NK-92 treated with Interleukin-12 subunit alpha and Interleukin-12 subunit beta, amount 100 ng/mL, for 24 hours (cell line): ENCODE data around the gene UNC5C.

ENCODE experiments used
- DNase-seq: peaks from one replicate; lab custom pipeline; 2025; lab: John Stamatoyannopoulos, UW

Gene UNC5C

DNA sequence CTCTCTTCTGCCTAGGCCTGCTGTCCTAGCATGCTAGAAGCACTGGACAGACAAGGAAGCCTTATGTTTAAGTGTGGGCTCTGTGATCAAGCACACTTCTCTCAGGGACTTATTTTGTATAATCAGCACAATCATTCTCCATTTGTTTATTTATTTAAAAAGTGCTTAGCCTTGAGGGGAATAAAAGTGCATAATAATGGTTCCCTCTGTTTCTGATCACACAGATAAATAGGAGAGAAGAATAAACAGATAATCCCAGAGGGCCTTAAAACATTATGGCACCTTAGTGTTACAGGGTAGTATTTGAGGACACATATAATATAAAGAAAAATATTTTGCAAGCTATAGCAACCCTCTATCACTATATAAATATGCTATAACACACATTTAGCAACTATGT lies 146.5 kb downstream of the UNC5C start:
- no peak for DNase-seq

DNA sequence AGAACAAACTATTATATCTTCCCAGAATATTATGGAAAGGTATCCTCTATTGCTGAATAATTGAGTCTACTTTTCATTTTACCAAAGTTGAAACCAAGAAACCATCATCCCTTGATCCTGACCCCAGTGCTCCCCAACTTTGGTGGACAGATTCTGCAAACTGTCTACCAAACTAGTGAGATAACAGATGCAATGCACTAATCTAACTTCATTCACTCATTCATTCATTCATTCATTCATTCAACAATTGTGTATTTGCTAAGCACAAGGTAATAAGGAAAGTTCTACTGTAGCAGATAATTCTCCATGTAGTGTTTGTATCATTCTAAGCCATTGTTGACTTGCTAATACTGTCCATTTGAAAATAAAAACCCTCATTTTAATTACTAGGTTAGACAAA lies 150.6 kb downstream of the UNC5C start:
- no peak for DNase-seq

DNA sequence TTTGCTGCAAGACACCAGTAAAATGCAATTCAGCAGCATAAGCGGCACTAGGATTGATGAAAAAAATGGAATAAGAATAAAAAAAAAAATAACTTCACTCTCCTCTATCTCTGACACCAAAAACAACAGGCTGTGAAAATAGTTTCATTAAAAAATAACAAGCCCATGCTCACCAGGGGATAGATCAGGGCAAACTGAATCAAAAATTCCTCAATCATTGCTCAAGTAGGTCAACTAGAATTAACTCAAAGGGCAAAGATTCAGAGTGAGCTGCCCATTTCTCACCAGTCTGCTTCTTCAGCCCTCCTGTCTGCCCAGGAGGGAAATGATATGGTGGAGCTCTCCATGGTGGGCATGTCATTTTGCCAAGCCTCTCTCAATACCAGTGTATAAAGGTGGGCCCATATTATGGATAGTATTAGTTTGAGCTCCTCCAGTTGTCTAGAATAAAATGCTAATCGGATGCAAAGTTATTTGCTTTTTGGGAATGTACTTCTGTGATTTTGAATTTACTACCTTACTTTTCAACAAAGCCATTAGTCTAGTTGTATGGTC lies 153.9 kb downstream of the UNC5C start:
- DNase-seq, result no peak

DNA sequence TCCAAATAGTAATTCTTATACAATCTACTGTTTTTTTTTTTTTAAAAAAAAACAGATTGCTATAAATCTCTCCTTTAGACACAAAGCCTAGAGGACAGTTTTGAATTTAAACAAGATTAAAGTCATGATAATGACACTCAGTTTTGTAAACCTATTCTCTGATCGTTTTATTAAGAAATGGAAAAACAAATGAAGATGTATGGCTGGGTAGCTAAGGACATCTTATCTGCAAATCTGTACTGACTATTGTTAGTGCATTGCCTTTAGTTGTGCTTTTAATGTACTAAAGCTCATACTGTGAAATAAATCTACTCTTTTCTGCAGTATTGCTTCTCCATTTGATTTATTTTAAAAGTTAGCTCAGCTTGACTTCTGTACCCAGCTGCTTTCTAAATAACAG lies 155.0 kb downstream of the UNC5C start:
- no peak for DNase-seq

DNA sequence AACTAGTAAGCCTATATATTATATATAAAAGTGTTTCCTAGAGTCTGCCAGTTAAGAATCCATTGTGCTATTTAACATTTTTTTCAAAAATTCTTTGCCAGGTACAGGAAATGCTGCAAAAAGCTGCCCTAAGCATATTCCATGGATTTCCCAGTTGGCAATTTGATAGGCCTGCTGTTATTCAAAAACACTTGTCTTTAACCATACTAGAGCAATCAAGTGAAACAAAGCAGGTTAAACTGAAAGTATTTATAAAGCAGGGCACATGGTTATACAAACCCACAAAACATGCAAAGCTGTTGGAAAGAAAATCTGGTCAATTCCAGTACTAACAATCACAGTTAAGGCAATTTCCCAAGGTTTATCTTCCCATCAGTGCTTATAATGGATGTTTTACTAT lies 159.9 kb downstream of the UNC5C start:
- no peak for DNase-seq

DNA sequence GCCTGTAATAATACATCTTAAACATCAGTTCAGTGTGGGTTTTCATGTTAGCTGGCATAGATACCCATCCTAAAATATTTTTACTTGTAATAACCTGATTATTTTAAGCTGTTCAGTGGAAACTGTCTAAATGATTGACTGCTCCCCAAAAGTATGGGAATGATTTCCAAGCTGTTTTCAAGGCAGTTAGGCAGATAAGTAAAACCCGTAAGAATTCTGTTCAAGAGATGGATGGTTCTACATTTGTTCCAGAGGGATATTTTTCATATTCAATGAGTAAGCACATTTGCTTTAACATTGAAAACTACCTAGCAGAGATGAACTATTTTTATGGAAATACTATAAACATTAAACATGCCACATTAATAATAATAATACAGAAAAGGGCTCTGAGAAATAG lies 161.1 kb downstream of the UNC5C start:
- DNase-seq, result no peak

DNA sequence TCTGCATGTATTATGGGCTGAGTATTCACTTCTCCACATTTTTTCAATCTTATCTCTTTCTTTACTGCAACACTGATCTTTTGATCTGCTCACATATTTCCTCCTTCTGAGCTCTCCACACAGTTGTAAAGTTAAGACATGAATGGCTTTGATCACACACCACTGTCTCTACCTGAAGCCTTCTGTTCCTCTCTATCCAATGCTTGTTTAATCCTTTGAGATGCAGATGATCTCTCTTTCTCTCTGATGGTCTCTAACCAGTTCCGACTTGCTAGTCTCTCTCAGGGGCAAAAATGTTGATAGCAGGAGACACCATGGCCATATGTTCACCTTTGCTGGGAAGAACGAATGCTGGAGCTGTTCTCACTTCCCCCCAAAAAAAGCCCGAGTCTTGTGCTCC lies 162.4 kb downstream of the UNC5C start:
- DNase-seq, result no peak

DNA sequence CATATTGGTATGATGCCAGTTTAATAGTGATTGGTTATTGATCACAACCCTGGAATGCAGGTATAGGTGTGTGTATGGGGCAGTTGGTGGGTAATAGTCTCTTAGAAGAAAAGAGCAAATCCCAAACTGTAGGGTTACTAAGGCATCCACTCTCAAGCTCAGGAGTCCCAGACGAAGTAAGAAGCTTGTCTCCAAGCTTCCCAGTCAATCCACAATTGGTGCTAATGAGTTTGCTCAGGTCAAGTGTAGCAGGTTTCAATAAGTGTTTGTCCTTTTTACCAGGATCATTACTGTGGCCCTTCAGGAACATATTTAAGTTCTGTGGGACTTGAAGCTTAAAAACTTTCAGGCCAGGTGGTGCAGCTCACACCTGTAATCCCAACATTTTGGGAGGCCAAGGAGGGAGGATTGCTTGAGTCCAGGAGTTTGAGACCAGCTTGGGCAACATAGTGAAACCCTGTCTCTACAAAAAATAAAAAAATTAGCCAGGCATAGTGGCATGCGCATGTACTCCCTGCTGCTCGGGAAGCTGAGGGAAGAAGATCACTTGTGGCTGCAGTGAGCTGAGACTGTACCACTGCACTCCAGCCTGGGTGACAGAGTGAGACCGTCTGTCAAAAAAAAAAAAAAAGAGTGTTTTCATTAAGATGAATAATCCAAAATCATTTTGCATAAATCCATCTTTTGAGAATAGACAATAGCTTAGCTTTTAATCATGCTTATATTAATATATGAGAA lies 166.8 kb downstream of the UNC5C start:
- no peak for DNase-seq

DNA sequence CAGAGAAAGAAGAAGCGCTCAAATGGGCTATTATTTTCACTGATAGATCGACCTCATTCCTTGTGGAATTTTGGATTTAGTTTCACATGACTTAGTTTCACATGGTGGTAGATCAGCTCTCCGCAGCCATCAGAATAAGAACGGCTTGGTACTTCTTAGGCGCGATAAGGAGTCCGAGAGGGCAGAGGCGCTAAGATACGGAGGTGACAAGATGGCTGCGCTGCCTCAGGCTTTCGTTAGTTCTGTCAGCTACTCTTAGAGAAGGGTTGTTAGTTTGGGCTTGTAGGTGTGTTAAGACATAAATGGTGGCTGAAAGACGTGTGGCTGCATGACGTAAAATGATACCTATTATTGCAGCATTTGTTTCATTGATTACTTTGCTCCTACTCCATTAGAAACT lies 169.1 kb downstream of the UNC5C start:
- no peak for DNase-seq

DNA sequence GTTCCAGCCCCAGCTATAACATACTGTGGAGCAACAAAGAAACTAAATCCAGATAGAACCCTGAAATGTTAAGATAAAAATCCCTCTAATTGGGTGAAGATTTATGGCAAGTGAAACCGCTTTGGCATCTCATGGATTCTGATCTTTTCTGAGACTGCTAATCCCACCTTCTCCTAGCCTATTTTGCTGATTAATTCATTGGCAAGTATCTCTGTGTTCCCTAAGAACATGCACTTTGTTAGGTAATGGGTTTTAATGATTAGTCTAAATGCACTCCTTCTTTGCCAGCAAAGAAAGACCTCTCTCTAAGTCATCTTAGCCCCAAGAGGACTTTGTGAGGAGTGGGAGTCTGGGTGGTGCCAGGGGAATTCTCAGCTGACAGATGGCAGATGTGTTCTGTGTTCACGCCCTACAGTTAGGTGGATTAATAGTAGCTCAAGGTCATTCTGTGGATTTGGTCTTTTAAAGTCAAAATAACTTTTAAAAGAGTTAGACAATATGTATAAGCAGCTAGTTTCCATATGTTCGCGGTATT lies 171.3 kb downstream of the UNC5C start:
- DNase-seq, result no peak

DNA sequence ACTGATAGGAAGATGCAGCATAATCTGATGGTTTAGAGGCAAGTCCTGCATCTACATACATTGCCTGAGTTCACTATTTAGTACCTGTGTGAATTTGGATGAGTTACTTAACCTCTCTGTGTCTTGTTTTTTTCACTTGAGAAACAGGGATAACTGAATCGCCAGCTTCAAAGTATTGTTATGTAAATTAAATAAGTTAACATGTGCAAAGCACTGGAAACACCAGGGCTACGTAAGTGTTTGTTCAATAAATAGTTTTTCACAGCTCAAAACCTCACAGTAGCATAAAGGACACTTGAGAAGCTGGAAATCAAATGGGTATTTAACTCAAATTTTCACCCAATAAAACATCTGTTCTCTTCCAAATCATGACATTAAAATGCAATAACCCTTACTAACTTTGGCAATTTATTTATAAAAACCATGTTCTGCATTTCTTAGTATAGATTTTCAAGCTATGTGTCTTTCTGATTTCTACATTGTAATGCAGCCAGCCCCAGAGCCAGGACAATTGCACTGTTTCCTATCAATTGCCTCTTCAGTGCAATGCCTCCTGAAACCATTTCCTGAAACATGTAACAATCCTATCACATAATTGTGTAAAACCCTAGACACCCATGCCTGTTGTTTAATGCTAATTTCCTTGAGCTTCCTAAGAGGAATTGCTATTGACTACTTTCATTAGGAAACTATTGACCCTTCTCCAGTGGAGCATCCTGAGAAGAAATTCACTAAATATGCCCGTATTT lies 177.1 kb downstream of the UNC5C start:
- DNase-seq, result no peak

DNA sequence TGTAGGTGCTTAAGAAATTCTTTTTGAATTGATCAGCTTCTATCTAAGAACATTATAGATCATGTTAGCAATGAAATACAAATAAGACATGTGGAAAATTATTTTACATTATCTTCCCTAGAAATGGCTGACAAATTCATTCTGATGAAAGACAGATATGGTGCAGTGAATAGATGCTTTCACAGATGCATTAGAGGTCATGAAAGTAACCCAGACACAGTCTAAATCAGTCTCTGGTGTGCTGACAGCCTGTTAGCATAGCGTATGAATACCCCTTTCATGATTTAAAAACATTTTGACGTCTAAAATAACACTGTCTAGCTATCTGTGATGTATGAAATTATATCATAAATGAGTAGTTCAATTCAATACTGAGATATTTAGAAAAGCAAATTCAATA lies 180.9 kb downstream of the UNC5C start:
- DNase-seq, result no peak

DNA sequence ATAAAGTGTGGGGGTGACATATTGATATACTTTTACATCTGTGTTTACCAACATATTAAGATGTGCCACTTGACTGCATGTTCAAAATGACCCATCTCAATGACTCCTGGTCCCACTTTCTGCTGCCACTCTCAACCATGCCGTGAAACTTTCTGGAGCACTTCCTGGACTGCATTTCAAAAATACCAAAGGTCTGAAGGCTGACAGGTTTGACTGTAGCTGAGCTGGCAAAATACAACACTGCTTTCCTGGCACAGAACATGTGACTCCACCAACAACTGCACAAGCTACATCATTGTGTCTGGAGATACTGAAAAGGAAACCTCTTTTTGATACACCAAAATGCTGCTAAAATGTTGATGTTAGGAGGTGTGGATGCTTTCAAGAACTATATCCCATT lies 184.8 kb downstream of the UNC5C start:
- no peak for DNase-seq

DNA sequence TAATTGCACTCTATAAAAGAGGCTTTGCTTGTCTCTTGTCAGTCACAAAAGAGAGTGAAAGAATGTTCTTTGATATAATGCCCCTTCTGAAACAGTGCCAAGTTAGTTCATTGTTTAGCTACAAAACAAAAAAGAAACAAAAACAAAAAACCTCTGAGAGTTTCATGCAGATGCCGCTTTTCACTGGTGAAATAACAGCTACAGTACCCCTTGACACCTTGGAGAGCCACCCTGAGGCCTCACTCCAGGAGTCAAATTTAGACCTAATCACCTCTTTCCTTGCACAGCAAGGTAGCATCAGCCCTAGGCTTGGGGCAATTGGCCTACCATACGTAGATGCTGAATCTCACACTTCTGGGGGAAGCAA lies 185.2 kb downstream of the UNC5C start:
- DNase-seq, result no peak

DNA sequence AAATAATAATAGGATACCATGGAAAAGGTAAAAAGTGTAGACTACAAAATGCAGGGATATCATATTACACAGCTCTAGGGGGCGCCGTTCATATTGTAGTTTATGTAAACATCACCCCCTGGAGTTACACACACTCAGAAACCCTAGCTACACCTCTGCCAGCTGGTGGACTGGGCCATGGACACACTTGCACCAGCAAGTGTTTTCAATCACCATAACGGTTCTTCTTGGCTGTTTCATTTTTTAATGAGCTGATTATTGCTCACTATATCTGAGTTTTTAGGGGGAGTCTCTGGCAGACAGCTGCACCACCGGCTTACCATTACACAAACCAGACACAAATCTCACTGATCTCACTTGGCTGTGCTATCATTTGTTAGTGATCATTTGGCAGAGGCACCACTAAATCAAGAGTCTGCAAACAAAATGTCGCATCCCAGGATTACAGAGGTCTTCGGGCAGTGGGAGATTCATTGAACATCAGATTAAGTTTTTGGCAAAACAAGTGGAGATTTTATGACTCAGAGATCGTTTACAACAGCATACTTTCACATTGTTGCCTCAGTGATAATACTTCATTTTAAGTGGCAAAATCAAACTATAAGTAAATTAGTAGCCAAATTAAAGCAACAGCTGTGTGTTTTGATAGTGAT lies 185.7 kb downstream of the UNC5C start:
- DNase-seq, result no peak

DNA sequence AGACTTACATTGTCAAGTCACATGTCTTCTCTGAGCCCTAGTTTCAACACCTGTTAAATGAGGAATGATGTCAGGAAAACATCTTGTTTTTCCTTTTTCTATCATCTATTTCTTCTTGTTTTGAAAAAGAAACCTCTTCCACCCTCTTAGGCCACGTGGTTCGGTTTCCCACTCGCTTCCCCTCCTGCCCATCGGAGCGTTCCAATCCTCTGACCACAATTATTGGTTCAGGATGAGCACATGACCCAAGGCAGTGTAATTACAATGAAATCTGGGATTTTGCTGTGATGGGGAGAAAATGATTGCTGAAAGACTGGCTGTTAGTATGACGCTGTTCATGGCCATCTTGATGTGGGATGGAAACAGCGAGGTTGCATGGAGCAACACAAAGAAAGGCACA lies 186.7 kb downstream of the UNC5C start:
- DNase-seq, result no peak

DNA sequence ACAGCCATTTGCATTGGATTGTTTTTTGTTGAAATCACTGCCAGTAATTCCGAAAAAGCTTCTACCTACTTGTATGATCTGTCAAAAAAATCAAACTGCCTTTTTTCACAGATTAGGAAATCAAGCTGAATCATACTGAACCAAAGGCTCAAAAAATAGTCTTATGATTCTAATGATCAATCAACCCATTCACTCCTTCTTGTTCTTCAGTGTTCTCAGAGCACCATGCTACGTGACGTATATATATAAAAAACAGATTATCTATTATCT lies 187.1 kb downstream of the UNC5C start:
- DNase-seq, result no peak

DNA sequence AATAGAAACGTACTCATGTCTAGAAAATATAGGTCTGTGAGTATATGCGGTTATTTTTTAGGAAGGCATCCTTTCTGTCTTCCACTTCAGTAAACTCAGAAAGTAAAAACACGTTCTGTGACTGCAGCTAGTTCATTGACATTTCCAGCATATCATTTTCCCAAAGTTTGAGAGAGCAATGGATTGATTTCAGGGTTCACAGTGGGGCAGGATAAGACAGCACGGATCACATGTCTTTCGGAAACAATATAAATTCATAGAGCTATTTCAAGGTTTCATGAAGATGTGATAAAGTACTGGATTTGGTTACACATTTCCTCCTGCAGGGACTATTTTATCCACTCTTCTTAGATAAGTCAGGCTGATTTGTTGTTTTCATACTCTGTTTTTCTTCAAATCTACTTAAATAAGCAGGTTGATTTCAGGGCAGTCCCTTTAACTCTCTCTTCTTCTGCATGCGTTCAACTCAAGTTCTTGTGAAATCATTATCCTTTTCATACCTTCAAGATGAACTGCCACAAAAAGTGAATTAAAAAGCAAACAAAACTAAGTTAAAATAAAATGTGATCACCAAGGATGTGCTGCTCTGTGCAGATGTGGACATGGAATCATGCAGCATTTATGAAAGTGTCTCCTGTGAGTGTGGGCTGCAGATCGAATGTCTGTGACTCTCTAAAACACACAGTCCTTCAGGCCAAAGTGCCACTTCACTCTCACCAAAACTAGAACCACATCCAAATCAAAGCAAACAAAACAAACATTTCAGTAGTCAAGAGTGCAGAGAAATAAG lies 187.7 kb downstream of the UNC5C start:
- DNase-seq, result no peak

DNA sequence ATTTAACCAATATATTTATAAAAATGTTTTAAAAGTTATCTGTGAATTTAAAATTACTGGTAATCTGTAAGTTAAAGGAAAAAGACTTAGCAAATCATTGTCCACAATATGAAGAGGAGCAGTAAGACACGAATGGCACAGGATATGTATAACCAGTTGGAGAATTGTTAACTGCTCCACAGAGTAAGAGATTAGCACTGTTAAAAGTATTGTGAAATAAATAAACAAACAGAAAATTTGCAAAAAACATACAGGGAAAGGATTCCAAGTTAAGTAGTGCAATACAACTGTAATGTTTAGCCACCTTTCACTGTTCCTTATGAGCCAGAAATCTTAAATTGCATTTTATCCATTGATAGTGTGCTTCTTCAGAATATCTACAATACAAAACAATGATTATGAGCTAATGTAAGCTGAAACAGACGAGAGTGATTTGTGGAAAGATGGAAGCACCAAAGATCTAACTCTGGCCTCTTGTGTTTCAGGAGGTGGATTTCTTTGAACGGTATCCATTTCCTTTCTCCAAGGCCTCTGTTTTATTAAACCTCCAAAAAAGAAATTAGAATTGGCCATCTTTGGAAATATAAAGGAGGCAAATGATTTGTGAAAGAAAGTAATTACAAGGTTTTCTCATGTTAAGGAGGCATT lies 188.4 kb downstream of the UNC5C start:
- DNase-seq, result no peak

DNA sequence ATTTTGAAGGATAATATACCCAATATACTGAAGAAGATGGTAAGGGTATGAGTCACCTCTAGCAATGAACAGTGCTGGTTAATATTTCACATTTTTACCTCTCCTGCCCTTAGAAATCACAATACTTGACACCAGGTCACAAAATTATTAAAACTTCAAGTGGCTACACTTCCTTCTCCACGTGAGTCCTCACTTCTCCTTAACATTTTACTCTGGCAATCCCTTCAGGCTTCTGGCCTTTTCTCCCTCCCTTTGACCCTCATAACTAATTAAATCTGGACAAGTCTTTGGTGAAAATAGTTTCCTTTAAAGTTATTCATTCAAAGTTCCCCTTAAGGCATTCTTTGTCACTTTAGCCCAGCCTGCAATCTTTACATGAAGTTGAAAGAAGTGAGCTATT lies 190.4 kb downstream of the UNC5C start:
- no peak for DNase-seq

DNA sequence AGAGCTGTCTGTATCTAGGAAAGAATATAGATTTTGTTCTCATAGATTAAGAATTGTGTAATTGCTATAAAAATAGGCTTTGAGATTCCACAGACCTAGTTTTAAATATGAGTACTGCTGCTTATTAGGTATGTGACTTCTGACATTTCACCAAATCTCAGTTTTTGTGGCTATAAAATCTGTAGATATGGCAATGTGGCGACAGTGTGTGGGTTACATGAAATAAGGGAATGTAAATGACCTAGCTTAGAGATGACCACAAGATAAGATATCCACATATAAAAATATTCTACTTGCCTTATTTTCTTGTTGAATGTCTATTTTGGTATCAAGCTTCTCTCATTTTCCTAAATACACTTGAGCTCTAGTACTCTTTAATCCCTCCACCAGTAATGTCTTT lies 193.8 kb downstream of the UNC5C start:
- no peak for DNase-seq

DNA sequence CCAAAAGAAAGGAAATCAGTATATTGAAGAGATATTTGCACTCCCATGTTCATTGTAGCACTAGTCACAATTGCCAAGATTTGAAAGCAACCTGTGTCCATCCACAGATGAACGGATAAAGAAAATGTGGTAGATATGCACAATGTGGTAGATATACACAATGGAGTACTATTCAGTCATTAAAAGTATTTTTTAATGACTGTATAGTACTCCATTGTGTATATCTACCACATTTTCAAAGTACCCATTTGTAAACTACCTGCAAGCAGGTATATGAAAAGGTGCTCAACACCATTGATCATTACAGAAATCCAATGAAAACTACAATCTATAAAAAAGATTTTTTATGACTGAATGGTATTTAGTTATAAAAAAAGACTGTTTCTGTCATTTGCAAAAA lies 200.4 kb downstream of the UNC5C start:
- no peak for DNase-seq
